B cell (primary cell): Measurements from ENCODE around the gene DUSP11.
"Not testable (repeated sequence)": the region's sequence is repeated elsewhere in the genome, so short reads cannot be mapped to it uniquely, and the experiment has no call there.

Experiments
- CTCF ChIP-seq: fragments of 200-600 bp; IDR thresholded peaks from one replicate; pipeline ENCODE4 v1.8.0; 2022; ENCODE audit warnings: antibody characterized with exemption, mild to moderate bottlenecking
- EZH2 ChIP-seq: IDR thresholded peaks from 2 replicates; pipeline ENCODE4 v1.6.1; 2012; ENCODE audit warnings: borderline replicate concordance, low read depth, mild to moderate bottlenecking, moderate library complexity, low read length; ENCODE audit not compliant: insufficient read depth, poor library complexity, severe bottlenecking

- TF ChIP-seq CTCF, EZH2: not testable (repeated sequence)
Observed at GRCh38 chr2:73726657-73727056, 53.2 kb downstream of the DUSP11 start.
